Endothelial cell of umbilical vein (primary cell): ENCODE data around the gene RNU6-9. TPM values are rescaled to one million over a fixed set of nuclear protein-coding genes. Genes with fewer than 3 reads are reported as not detected.

Source experiments
- BruUV-seq: library from RNA; stranded (reverse); fragments of 400-500 nt; replicated peaks from 2 replicates; lab custom pipeline; 2021; lab: Mats Ljungman, UMichigan
- CTCF ChIA-PET: fragments of 300-600, 350-600 bp; sonication (Branson Sonifier 250); formaldehyde crosslinking; loops from one replicate; lab custom pipeline; 2021; ENCODE audit warnings: antibody characterized with exemption, inconsistent platforms; lab: Charles Lee
- POLR2A ChIA-PET: fragments of 300-600, 350-600 bp; sonication (Branson Sonifier 250); formaldehyde crosslinking; loops from one replicate; lab custom pipeline; 2021; ENCODE audit warnings: antibody characterized with exemption, inconsistent platforms; lab: Charles Lee
- DNase-seq: peaks from one replicate; pipeline ENCODE4 v3.0.0-alpha.2; 2011; ENCODE audit warnings: low read depth, low spot score
- FAIRE-seq: peaks from 2 replicates; lab custom pipeline; 2011; peaks lifted over from hg19 to GRCh38; lab: Jason Lieb, UNC
- H2AFZ ChIP-seq: 2 replicates; pipeline ENCODE4 v1.6.0; 2012; ENCODE audit warnings: low read depth, low read length, control low read depth, inconsistent platforms
- H3K27ac ChIP-seq: 2 replicates; pipeline ENCODE4 v1.5.1; 2011; ENCODE audit warnings: low read depth, mild to moderate bottlenecking, control low read depth, low read length, moderate library complexity; ENCODE audit not compliant: insufficient read depth
- H3K27me3 ChIP-seq, 2 experiments: 2 replicates each; pipeline versions ENCODE4 v1.6.0 to v1.6.1; 2011; ENCODE audit warnings: low read length in 2 of 2, mixed read lengths in 1 of 2; ENCODE audit not compliant: control insufficient read depth in 2 of 2, insufficient read depth in 2 of 2
- H3K36me3 ChIP-seq, 2 experiments: 2 replicates in 1 of 2; 3 replicates in 1 of 2; pipeline ENCODE4 v1.5.1; 2011; ENCODE audit warnings: low read length in 2 of 2, mild to moderate bottlenecking in 1 of 2, moderate library complexity in 1 of 2; ENCODE audit not compliant: control insufficient read depth in 2 of 2, insufficient read depth in 2 of 2; ENCODE audit errors: extremely low read depth in 1 of 2
- H3K4me1 ChIP-seq: 3 replicates; pipeline ENCODE4 v1.5.1; 2011; ENCODE audit warnings: mild to moderate bottlenecking, low read length; ENCODE audit not compliant: control insufficient read depth, insufficient read depth; ENCODE audit errors: extremely low read depth
- H3K4me2 ChIP-seq: 2 replicates; pipeline ENCODE4 v1.6.1; 2011; ENCODE audit warnings: low read length, control low read depth, mixed read lengths; ENCODE audit not compliant: insufficient read depth
- H3K4me3 ChIP-seq, 3 experiments: fragments of 200-600 bp in 1 of 3; sonication (generic), shearing (Covaris generic) in 1 of 3; replicated peaks in 1 of 3; 2 replicates each; pipeline ENCODE4 v1.5.1; 2011 to 2016; ENCODE audit warnings: control low read depth in 3 of 3, low read length in 3 of 3, mild to moderate bottlenecking in 2 of 3, inconsistent platforms in 1 of 3, low read depth in 1 of 3, moderate library complexity in 1 of 3; ENCODE audit not compliant: insufficient read depth in 1 of 3
- H3K79me2 ChIP-seq: 2 replicates; pipeline ENCODE4 v1.6.0; 2012; ENCODE audit warnings: low read length, inconsistent platforms; ENCODE audit not compliant: control insufficient read depth, insufficient read depth
- H3K9ac ChIP-seq: replicated peaks from 2 replicates; pipeline ENCODE3; 2011; ENCODE audit warnings: low read length, control low read depth; ENCODE audit not compliant: insufficient read depth; ENCODE audit errors: extremely low read depth
- H3K9me1 ChIP-seq: replicated peaks from 3 replicates; pipeline ENCODE4 v1.6.0; 2011; ENCODE audit warnings: mild to moderate bottlenecking, low read length; ENCODE audit not compliant: control insufficient read depth, insufficient read depth; ENCODE audit errors: extremely low read depth
- H3K9me3 ChIP-seq: replicated peaks from 2 replicates; pipeline ENCODE4 v1.5.1; 2012; ENCODE audit warnings: low read length, inconsistent platforms; ENCODE audit not compliant: control insufficient read depth, insufficient read depth
- H4K20me1 ChIP-seq: replicated peaks from 2 replicates; pipeline ENCODE3; 2011; ENCODE audit warnings: mild to moderate bottlenecking, low read length; ENCODE audit not compliant: control insufficient read depth, insufficient read depth; ENCODE audit errors: extremely low read depth
- CTCF ChIP-seq, 2 donors: IDR thresholded peaks; 1 replicate in 1 of 2; 2 replicates in 1 of 2; pipeline ENCODE4 v1.5.1; 2011; ENCODE audit warnings: low read length in 2 of 2, mild to moderate bottlenecking in 2 of 2, moderate library complexity in 2 of 2, control low read depth in 1 of 2, inconsistent platforms in 1 of 2, low read depth in 1 of 2; ENCODE audit not compliant: insufficient read depth in 1 of 2; ENCODE audit errors: extremely low read depth in 1 of 2
- EZH2 ChIP-seq: IDR thresholded peaks from 2 replicates; pipeline ENCODE4 v1.6.1; 2012; ENCODE audit warnings: borderline replicate concordance, low read depth, mild to moderate bottlenecking, moderate library complexity, low read length, inconsistent platforms; ENCODE audit not compliant: severe bottlenecking
- FOS ChIP-seq: IDR thresholded peaks from 2 replicates; pipeline ENCODE4 v1.6.1; 2011; ENCODE audit warnings: mild to moderate bottlenecking, low read length, moderate library complexity, borderline replicate concordance; ENCODE audit not compliant: insufficient read depth
- GATA2 ChIP-seq: IDR thresholded peaks from 2 replicates; pipeline ENCODE4 v1.7.0; 2011; ENCODE audit warnings: low read depth, mild to moderate bottlenecking, moderate library complexity, mixed read lengths, low read length; ENCODE audit not compliant: insufficient read length, insufficient read depth
- JUN ChIP-seq: IDR thresholded peaks from 2 replicates; pipeline ENCODE4 v1.6.1; 2011; ENCODE audit warnings: borderline replicate concordance, low read depth; ENCODE audit not compliant: insufficient read length, insufficient read depth
- MYC ChIP-seq: IDR thresholded peaks from one replicate; pipeline ENCODE4 v1.6.1; 2011; ENCODE audit warnings: mild to moderate bottlenecking, low read depth, low read length
- POLR2A ChIP-seq: IDR thresholded peaks from 2 replicates; pipeline ENCODE4 v1.6.1; 2012; ENCODE audit warnings: low read depth, mild to moderate bottlenecking, control low read depth, low read length
- POLR2AphosphoS5 ChIP-seq: IDR thresholded peaks from 2 replicates; pipeline ENCODE4 v1.6.1; 2012; ENCODE audit warnings: low read depth, mild to moderate bottlenecking, control low read depth, low read length, moderate library complexity; ENCODE audit not compliant: insufficient read depth
- dilution Hi-C: fragments of 300-500 bp; cut with MboI; formaldehyde crosslinking; loops from one replicate; pipeline ENCODE4 v1.15.0; 2019; ENCODE audit warnings: low sequenced_read_pairs; ENCODE audit not compliant: extremely low pct_ligation_motif_present
- intact Hi-C: fragments of 100-400 bp; cut with micrococcal nuclease; formaldehyde crosslinking; loops from one replicate; pipeline ENCODE4 v1.10.0; 2022
- polyA plus RNA-seq, 4 experiments: library from polyadenylated mRNA; depleted of rRNA in 3 of 4; stranded (reverse) in 3 of 4; unstranded in 1 of 4; fragments of >200 nt; gene quantifications; 2 replicates each; pipeline versions ENCODE4 v1.2.1 to v1.2.3, GENCODE V29; 2011 to 2012; ENCODE audit warnings: missing spikeins in 1 of 4
- total RNA-seq: library from RNA; stranded (reverse); gene quantifications from 2 replicates; pipeline ENCODE4 v1.2.3, GENCODE V29; 2021
- TF ChIP-seq, protein P1 (sequence below): IDR thresholded peaks from 2 replicates; pipeline ENCODE4 v1.6.1; 2011; ENCODE audit not compliant: insufficient read depth, insufficient read length

RNU6-9 gene
- total and polyA plus RNA-seq, 2 donors (not counting 3 experiments of a cell fraction or from before 2014, with no cell fraction given), result not detected

GRCh38 chr19:863315-863620 is 30.0 kb upstream of the RNU6-9 start:
- Histone ChIP-seq H2AFZ (no peak overlapping the region), H3K79me2 (no peaks in the 10 kb centered on the region), H4K20me1 (no peaks in the 10 kb centered on the region), H3K36me3 (peaks cover 0 to 6% of the 10 kb centered on the region in 2 experiments), H3K4me1 (no peaks in the 10 kb centered on the region), H3K4me2 (no peak overlapping the region), H3K9ac (no peak overlapping the region), H3K4me3 (no peak overlapping the region), H3K27me3 (peaks cover 0 to 2% of the 10 kb centered on the region in 2 experiments), H3K9me3 (no peaks in the 10 kb centered on the region), H3K9me1 (no peaks in the 10 kb centered on the region), H3K27ac (no peak overlapping the region)
- dilution Hi-C loops (no loop called here), intact Hi-C loops (loop anchor here (2.0 kb wide), 2 partner anchors 46 to 58 kb away; no protein-coding TSS in a partner anchor)
- TF ChIP-seq CTCF (IDR thresholded peaks at IDR 0.05; ENCODE audit: extremely low read depth in 1 of 2, insufficient read depth in 1 of 2, low read depth in 1 of 2, low read length in 2 of 2) (no peak), POLR2A (no peak), POLR2AphosphoS5 (no peak), FOS (no peak), MYC (no peak), JUN (no peak), EZH2 (no peak), GATA2 (no peak)
- TF ChIP-seq, protein P1, sequence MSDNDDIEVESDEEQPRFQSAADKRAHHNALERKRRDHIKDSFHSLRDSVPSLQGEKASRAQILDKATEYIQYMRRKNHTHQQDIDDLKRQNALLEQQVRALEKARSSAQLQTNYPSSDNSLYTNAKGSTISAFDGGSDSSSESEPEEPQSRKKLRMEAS, result no peak
- FAIRE-seq (no peak), DNase-seq (no peak)
- BruUV-seq, result no TSS peak
- ChIA-PET CTCF (interaction anchor here (0.6 to 2.4 kb wide), 22 partner anchors 10 to 124 kb away, joined by 3 to 16 read pairs (median 4); partner anchors contain the start of genes MED16, PRTN3, RNU6-9 and WDR18), POLR2A (interaction anchor here (0.6 to 1.1 kb wide), 2 partner anchors 32 to 122 kb away, joined by 4 to 6 read pairs; no protein-coding TSS in a partner anchor)
